ENCODE data around the gene C2orf92.
A peak's percentile ranks its signal among the peaks of the same experiment; 100 is the strongest.

Gene C2orf92

DNA sequence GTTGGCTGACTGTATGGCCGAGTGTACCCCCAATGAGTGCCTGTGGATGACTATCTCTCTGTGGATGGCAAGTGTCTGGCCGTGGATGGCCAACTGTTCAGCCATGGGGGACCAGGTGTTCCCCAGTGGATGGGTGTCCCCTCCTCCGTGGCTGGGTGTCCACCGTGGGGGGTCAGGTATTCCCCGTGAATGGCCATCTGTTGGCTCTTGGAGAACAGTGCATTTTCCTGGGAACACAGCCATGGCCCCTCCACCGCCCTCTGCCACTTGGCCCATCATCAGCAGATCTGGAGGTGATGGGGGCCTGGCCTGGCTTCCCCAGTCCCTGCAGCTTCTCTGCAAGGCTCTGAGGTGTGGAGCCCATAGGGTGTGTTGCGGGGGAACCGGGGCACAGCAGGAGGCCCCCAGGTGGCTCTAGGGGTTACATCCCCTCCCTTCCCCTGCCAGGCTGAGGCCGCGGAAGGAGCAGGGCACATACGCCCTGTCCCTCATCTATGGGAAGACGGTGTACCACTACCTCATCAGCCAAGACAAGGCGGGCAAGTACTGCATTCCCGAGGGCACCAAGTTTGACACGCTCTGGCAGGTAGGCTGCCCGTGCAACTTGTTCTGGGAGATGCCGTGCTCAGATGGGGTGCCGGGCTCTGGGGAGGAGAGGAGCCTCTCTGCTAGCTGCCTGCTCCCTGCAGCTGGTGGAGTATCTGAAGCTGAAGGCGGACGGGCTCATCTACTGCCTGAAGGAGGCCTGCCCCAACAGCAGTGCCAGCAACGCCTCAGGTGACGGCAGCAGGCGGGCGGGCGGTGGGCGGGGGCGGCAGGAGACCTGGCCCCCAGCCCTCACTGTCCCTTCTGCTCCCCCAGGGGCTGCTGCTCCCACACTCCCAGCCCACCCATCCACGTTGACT is 63.2 kb downstream of the C2orf92 start:
- no peak for DNase-seq

DNA sequence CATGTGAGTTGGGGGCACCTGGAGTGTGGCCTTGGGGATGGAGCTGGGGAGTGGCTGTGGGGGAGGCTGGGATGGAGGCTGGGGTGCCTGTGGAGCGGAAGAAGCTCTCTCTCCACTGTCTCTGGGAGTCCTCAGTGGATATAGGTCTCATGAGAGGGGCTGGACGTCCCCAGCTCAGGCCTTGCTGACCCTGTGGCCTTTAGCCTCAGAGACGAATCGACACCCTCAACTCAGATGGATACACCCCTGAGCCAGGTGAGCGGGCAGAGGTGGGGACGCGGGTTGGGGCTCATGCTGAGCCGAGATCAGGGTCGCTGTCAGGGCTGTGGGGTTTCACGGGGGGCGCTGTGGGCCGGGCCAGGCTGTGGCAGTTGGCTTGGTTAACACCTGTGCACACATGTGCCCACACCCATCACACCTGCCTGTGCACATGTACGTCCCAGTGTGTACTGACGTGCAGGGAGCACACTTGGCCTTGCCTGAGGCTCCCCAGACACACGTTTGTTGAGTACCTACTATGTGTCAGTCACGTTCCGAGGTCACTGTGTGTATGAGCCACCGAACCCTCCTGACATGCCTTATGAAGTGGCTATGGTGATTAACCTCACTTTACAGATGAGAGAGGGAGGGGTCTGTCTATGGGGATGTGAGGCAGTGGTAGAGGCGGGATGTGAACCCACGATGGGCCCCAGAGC is 64.0 kb downstream of the C2orf92 start:
- no peak for DNase-seq

DNA sequence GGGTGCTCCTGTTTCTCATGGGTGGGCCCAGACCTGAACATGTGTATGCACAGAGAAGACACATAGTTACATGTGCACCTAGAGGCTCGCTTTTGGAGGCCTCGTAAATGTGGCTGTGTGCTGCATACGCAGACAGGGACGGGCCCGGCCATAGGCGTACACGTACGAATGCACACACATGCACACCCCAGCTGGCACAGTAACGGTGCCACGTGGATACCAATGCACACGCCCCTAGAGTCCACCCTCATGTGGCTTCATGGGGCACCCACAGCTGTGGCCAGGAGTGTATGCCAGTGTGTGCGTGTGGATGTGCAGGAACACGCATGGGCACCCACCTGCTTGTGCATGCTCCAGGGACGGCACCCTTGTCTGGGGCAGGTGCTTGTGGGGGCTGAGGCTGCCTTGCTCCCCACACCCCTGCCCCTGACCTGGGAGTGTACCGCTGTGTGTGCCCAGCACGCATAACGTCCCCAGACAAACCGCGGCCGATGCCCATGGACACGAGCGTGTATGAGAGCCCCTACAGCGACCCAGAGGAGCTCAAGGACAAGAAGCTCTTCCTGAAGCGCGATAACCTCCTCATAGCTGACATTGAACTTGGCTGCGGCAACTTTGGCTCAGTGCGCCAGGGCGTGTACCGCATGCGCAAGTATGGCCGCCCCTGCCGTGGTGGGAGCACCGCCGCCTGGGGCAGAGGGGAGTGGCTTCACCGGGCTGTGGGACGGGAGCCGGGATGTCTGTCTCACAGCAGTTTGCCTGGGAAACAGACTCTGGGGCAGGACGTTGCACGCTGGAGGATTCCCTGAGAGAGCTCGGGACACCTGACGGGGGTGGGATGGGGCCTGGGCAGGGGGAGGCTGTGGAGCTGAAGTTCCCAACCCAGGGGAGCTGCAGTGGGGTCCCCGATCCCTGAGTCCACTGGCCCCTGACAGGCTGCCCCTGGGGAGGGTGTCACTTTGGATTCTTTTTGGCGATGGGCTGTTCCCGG is 64.8 kb downstream of the C2orf92 start:
- no peak for DNase-seq

GRCh38 chr2:97735161-97735561 is 65.6 kb downstream of the C2orf92 start:
- no peak for DNase-seq

DNA sequence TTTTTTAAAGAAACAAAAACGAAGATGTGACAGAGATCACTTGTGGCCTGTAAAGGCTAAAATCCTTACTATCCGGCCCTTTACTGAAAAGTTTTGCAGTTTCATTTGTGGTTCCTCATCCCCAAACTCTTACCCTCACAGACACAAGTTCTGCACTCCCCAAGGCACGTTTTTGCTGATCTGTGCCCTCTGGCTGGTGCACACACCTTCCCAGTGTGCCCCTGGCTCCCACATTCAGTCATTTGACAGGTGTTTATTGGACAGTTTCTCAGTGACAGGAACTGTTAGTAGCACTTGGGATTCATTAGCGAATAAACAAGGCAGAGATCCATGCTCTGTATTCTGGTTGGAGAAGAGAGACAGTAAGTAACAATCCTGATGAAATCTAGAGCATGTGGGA is 66.7 kb downstream of the C2orf92 start:
- no peak for DNase-seq

DNA sequence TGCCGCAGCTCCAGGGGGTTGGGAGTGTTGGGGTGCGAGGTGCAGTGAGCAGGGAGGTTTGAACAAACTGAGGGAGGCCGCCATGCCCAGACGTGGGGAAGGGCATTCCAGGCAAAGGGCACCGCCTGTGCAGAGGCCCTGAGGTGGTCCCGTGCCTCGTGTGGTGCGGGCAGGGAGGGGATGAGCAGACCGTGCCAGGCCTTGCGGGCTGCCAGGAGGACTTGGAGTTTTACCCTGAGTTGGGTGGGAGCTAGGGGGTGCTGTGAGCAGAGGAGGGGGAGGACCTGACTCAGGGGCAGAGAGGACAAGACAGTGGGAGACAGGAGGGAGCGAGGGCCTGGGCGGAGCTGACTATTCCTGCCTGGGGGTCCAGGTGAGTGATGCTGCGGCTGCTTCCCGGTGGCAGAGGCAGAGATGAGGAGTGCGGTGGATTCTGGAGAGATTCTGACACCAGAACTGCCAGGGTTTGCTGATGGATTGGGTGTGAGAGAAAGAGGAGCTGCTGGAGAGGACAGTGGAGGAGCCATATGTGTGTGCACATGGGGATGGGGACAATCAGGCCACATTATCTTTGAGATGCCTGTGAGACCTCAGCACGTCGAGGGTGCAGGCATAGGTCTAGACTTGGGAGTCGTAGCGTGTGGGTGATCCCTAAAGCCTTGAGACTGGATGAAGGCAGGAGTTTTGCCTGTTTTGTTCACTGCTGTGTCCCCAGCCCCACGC is 67.3 kb downstream of the C2orf92 start:
- no peak for DNase-seq

DNA sequence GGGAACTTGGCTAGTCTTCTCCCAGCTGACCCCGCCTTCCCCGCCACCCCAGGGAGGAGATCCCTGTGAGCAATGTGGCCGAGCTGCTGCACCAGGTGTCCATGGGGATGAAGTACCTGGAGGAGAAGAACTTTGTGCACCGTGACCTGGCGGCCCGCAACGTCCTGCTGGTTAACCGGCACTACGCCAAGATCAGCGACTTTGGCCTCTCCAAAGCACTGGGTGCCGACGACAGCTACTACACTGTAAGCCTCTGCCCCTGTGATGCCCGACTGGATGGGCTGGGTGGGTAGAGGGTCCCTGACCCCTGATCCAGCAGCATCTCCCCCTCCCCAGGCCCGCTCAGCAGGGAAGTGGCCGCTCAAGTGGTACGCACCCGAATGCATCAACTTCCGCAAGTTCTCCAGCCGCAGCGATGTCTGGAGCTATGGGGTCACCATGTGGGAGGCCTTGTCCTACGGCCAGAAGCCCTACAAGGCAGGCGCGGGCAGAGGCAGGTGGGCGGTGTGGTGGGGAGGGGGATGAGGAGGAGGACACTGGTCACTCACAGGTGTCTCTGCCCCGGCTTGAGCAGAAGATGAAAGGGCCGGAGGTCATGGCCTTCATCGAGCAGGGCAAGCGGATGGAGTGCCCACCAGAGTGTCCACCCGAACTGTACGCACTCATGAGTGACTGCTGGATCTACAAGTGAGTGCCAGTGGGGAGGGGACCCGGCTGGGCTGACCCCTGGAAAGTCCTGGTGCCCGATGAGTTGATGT is 68.1 kb downstream of the C2orf92 start:
- DNase-seq = no peak

GRCh38 chr2:97738179-97739019 is 68.9 kb downstream of the C2orf92 start:
- no peak for DNase-seq

DNA sequence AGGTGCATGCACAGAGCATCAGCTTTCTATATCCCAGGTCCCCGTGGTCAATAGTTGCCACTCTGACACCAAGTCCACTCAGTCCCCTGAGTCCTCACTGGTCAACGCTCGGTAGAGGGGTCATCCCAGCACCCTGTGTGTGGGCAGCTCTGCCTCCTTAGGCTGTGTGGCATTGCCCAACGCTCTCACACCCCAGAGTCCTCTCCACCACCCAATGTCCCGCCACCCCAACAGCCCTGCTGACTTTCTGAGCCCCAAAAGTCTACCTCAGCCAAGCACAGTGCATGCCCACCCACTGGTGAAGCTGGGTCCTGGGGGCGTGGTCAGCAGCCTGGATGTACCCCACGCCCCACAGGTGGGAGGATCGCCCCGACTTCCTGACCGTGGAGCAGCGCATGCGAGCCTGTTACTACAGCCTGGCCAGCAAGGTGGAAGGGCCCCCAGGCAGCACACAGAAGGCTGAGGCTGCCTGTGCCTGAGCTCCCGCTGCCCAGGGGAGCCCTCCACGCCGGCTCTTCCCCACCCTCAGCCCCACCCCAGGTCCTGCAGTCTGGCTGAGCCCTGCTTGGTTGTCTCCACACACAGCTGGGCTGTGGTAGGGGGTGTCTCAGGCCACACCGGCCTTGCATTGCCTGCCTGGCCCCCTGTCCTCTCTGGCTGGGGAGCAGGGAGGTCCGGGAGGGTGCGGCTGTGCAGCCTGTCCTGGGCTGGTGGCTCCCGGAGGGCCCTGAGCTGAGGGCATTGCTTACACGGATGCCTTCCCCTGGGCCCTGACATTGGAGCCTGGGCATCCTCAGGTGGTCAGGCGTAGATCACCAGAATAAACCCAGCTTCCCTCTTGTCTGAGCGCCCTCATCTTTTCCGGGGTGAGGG is 69.7 kb downstream of the C2orf92 start:
- no peak for DNase-seq

DNA sequence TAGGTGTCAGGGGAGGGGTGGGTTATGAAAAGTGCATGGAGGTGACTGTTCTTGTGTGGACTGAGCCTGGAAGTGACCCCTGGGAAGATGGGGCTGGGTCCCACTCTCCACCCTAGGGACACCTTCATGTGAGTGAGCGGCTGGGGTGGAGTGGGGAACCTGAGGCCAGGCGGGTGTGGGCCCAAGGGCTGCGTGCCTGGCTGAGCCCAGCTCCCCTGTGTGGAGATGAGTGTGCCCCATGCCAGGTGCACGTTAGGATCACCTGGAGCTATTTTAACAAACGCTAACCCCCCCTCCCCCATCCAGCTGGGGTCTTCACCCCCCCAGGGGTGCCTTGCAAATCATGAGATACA is 70.4 kb downstream of the C2orf92 start:
- no peak for DNase-seq

- DNase-seq = peak; percentile 13
Measured at GRCh38 chr2:97740590-97741182, 71.2 kb downstream of the C2orf92 start.

DNA sequence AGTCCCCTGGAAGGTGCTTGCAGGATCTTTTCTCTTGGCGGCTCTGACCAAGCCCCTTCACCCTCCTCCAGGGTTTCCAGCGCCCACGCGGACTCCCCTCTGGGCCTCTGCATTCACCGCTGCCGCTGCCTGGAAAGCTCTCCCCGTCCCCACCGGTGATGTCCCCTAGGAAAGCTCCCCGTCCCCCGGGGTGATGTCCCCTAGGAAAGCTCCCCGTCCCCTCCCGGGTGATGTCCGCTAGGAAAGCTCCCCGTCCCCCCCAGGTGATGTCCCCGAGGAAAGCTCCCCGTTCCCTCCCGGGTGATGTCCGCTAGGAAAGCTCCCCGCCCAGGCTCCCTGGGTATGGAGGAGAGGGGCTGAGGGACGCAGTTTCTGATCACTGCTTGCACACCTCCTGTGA is 71.7 kb downstream of the C2orf92 start:
- DNase-seq = no peak

- DNase-seq = no peak
Measured at GRCh38 chr2:97741686-97742085, 72.2 kb downstream of the C2orf92 start.

GRCh38 chr2:97742381-97742847 is 72.9 kb downstream of the C2orf92 start:
- no peak for DNase-seq

- DNase-seq = no peak
Measured at GRCh38 chr2:97743913-97744312, 74.4 kb downstream of the C2orf92 start.

DNA sequence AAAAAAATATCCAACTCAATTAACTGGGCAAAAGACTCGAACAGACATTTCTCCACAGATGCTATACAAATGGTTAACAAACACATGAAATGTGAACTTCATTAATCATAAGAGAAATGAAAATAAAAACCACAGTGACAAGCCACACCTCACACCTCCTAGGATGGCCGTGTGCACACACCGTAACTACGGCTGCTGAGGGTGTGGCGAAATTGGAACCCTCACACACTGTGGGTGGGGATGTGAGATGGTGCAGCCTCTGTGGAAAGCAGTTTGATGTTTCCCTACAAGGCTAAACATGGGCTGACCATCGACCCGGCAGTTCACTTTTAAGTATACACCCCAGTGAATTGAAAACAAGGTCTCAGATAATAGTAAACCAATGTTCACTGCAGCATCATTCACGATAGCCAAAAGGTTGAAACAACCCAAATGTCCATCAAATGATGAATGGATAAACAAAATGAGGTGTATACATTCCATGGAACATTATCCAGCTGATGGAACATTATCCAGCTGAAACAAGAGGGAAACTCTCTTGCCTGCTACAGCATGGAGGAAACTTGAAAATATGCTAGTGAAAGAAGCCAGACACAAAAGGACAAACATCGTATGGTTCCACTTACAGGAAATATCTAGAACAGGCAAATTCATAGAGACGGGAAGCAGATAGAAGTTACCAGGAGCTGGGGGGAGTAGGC is 76.1 kb downstream of the C2orf92 start:
- DNase-seq = peak; percentile 32

GRCh38 chr2:97747285-97747684 is 77.8 kb downstream of the C2orf92 start:
- peak; percentile 86 for DNase-seq

DNA sequence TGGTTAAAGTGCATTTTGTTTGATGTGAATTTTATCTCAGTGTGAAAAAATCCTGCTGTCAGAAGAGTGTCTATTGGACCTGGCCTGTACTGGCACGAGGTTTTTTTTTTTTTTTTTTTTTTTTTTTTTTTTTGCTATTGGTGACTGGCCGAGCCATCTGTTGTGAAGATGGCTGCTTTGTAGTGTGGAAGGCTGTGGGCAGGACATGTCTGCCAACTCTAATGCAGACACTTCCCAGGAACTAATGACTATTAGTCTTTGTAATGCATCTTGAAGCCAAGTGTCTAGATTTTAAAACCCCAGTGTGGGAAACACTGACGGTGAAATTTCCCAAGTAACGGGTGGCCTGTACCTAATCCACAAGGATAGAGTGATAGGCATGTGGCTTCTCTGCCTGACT is 78.2 kb downstream of the C2orf92 start:
- no peak for DNase-seq

All from MV-4-11 (cell line).